Keratinocyte (primary cell): Measurements from ENCODE around the gene ANKRD18B. TPM values are rescaled to one million over a fixed set of nuclear protein-coding genes. Genes with fewer than 3 reads are reported as not detected.

ENCODE experiments used
- DNase-seq: peaks from one replicate; pipeline ENCODE4 v3.0.0-alpha.2; 2011; ENCODE audit warnings: low read depth, missing footprints, low spot score
- FAIRE-seq: peaks from 2 replicates; lab custom pipeline; 2011; peaks lifted over from hg19 to GRCh38; lab: Jason Lieb, UNC
- H2AFZ ChIP-seq: 2 replicates; pipeline ENCODE4 v1.6.0; 2012; ENCODE audit warnings: low read length, control low read depth, inconsistent platforms; ENCODE audit not compliant: control insufficient read depth
- H3K27ac ChIP-seq: 2 replicates; pipeline ENCODE4 v1.5.1; 2011; ENCODE audit warnings: low read length; ENCODE audit not compliant: control insufficient read depth, insufficient read depth
- H3K27me3 ChIP-seq: 3 replicates; pipeline ENCODE4 v1.6.0; 2011; ENCODE audit warnings: low read length; ENCODE audit not compliant: control insufficient read depth, insufficient read depth; ENCODE audit errors: extremely low read depth
- H3K36me3 ChIP-seq, 2 experiments: 2 replicates in 1 of 2; 3 replicates in 1 of 2; pipeline ENCODE4 v1.5.1; 2011; ENCODE audit warnings: low read length in 2 of 2, mild to moderate bottlenecking in 1 of 2; ENCODE audit not compliant: control insufficient read depth in 2 of 2, insufficient read depth in 2 of 2; ENCODE audit errors: extremely low read depth in 1 of 2
- H3K4me1 ChIP-seq: 3 replicates; pipeline ENCODE4 v1.5.1; 2011; ENCODE audit warnings: low read length; ENCODE audit not compliant: control insufficient read depth, insufficient read depth; ENCODE audit errors: extremely low read depth
- H3K4me2 ChIP-seq: 3 replicates; pipeline ENCODE4 v1.6.0; 2011; ENCODE audit warnings: low read depth, low read length; ENCODE audit not compliant: control insufficient read depth, insufficient read depth; ENCODE audit errors: extremely low read depth
- H3K4me3 ChIP-seq, 3 experiments: fragments of 200-600 bp in 1 of 3; sonication (generic) in 1 of 3; 2 replicates in 2 of 3; 3 replicates in 1 of 3; pipeline ENCODE4 v1.5.1; 2011 to 2016; ENCODE audit warnings: low read length in 3 of 3, mild to moderate bottlenecking in 3 of 3, control low read depth in 2 of 3, inconsistent platforms in 1 of 3, low read depth in 1 of 3, mixed read lengths in 1 of 3, mixed run types in 1 of 3, moderate library complexity in 1 of 3; ENCODE audit not compliant: control insufficient read depth in 2 of 3, insufficient read depth in 2 of 3; ENCODE audit errors: extremely low read depth in 1 of 3
- H3K79me2 ChIP-seq: 2 replicates; pipeline ENCODE4 v1.6.0; 2012; ENCODE audit warnings: low read length; ENCODE audit not compliant: control insufficient read depth, insufficient read depth
- H3K9ac ChIP-seq: 3 replicates; pipeline ENCODE4 v1.6.0; 2011; ENCODE audit warnings: low read length; ENCODE audit not compliant: control insufficient read depth, insufficient read depth; ENCODE audit errors: extremely low read depth
- H3K9me1 ChIP-seq: 3 replicates; pipeline ENCODE4 v1.6.0; 2011; ENCODE audit warnings: low read length; ENCODE audit not compliant: control insufficient read depth, insufficient read depth; ENCODE audit errors: extremely low read depth
- H3K9me3 ChIP-seq: 2 replicates; pipeline ENCODE4 v1.5.1; 2012; ENCODE audit warnings: low read depth, low read length; ENCODE audit not compliant: control insufficient read depth
- H4K20me1 ChIP-seq: 3 replicates; pipeline ENCODE4 v1.6.0; 2011; ENCODE audit warnings: low read length; ENCODE audit not compliant: control insufficient read depth, insufficient read depth; ENCODE audit errors: extremely low read depth
- CTCF ChIP-seq, 3 experiments: IDR thresholded peaks in 1 of 3; conservative IDR thresholded peaks in 1 of 3; optimal IDR thresholded peaks in 1 of 3; 2 replicates in 2 of 3; 3 replicates in 1 of 3; pipeline versions ENCODE3 to v1.5.1; 2011; ENCODE audit warnings: low read length in 3 of 3, mild to moderate bottlenecking in 3 of 3, moderate library complexity in 2 of 3, control low read depth in 1 of 3, inconsistent platforms in 1 of 3; ENCODE audit not compliant: insufficient read depth in 2 of 3; ENCODE audit errors: extremely low read depth in 1 of 3
- EZH2 ChIP-seq: IDR thresholded peaks from one replicate; pipeline ENCODE4 v1.6.1; 2012; ENCODE audit warnings: inconsistent platforms, mild to moderate bottlenecking, low read length, moderate library complexity
- dilution Hi-C: fragments of 300-500 bp; cut with MboI; formaldehyde crosslinking; loops from one replicate; pipeline ENCODE4 v1.7.0; 2020; ENCODE audit warnings: low sequenced_read_pairs; ENCODE audit not compliant: extremely low pct_ligation_motif_present
- polyA plus RNA-seq, 5 experiments: library from polyadenylated mRNA; depleted of rRNA in 3 of 5; stranded (reverse) in 3 of 5; stranded (forward) in 1 of 5; unstranded in 1 of 5; fragments of >200 nt; gene quantifications; 1 replicate in 1 of 5; 2 replicates in 3 of 5; 3 replicates in 1 of 5; pipeline versions ENCODE4 v1.2.1 to v1.2.3, GENCODE V29; 2011 to 2012; ENCODE audit warnings: missing spikeins in 2 of 5, low read depth in 1 of 5, low replicate concordance in 1 of 5

The ANKRD18B gene
- polyA plus RNA-seq, 1 donor (not counting 4 experiments of a cell fraction or from before 2014, with no cell fraction given) = 2.9 TPM

GRCh38 chr9:33476503-33476902, 47.5 kb upstream of the ANKRD18B start:
- H3K4me3 ChIP-seq = no peak overlapping the region
- H3K9me3 ChIP-seq = no peaks in the 10 kb centered on the region
- H3K9me1 ChIP-seq = no peaks in the 10 kb centered on the region
- peaks cover 24% of the 10 kb centered on the region for H3K79me2 ChIP-seq
- no peaks in the 10 kb centered on the region for H4K20me1 ChIP-seq
- H3K4me2 ChIP-seq = no peak overlapping the region
- H3K27me3 ChIP-seq = no peaks in the 10 kb centered on the region
- DNase-seq (no peak), FAIRE-seq (no peak)
- peaks cover 11% of the 10 kb centered on the region for H3K4me1 ChIP-seq
- no peak overlapping the region for H3K27ac ChIP-seq
- no peak for TF ChIP-seq EZH2
- no peak for TF ChIP-seq CTCF (optimal IDR thresholded peaks at IDR 0.05 in 1 of 3, IDR thresholded peaks at IDR 0.05 in 1 of 3, conservative IDR thresholded peaks at IDR 0.05 in 1 of 3; ENCODE audit: extremely low read depth in 1 of 3, insufficient read depth in 2 of 3, low read length in 3 of 3)
- dilution Hi-C loops = no loop called here
- peaks cover 6% of the 10 kb centered on the region in 2 experiments for H3K36me3 ChIP-seq
- no peak overlapping the region for H3K9ac ChIP-seq
- no peak overlapping the region for H2AFZ ChIP-seq

- FAIRE-seq (no peak), DNase-seq (no peak)
- H3K79me2 ChIP-seq = no peaks in the 10 kb centered on the region
- no peaks in the 10 kb centered on the region for H3K9me1 ChIP-seq
- TF ChIP-seq EZH2 = no peak
- no peak for TF ChIP-seq CTCF (optimal IDR thresholded peaks at IDR 0.05 in 1 of 3, IDR thresholded peaks at IDR 0.05 in 1 of 3, conservative IDR thresholded peaks at IDR 0.05 in 1 of 3; ENCODE audit: extremely low read depth in 1 of 3, insufficient read depth in 2 of 3, low read length in 3 of 3)
- H3K4me1 ChIP-seq = no peaks in the 10 kb centered on the region
- no peak overlapping the region for H3K27ac ChIP-seq
- no peaks in the 10 kb centered on the region for H3K27me3 ChIP-seq
- no peaks in the 10 kb centered on the region for H3K9me3 ChIP-seq
- H4K20me1 ChIP-seq = no peaks in the 10 kb centered on the region
- H3K9ac ChIP-seq = no peak overlapping the region
- H3K4me2 ChIP-seq = no peak overlapping the region
- dilution Hi-C loops = no loop called here
- no peak overlapping the region for H2AFZ ChIP-seq
- no peaks in the 10 kb centered on the region for H3K36me3 ChIP-seq
- H3K4me3 ChIP-seq = no peak overlapping the region
Measured at GRCh38 chr9:33480106-33480505, 43.9 kb upstream of the ANKRD18B start.
